GM18951 (cell line): ENCODE results near the gene ADGRG6.
"Not testable (repeated sequence)": the region's sequence is repeated elsewhere in the genome, so short reads cannot be mapped to it uniquely, and the experiment has no call there.

Source experiments
- POLR2A ChIP-seq: IDR thresholded peaks from 4 replicates; pipeline ENCODE4 v1.6.1; 2011; ENCODE audit warnings: mild to moderate bottlenecking; ENCODE audit not compliant: insufficient read length, insufficient read depth; ENCODE audit errors: extremely low read depth
- in situ Hi-C: fragments of 300-500 bp; cut with MboI; formaldehyde crosslinking; loops from one replicate; pipeline ENCODE4 v1.12.0; 2022; ENCODE audit warnings: low sequenced_read_pairs, mixed read lengths, inconsistent platforms; ENCODE audit not compliant: unreplicated experiment

Gene ADGRG6

DNA sequence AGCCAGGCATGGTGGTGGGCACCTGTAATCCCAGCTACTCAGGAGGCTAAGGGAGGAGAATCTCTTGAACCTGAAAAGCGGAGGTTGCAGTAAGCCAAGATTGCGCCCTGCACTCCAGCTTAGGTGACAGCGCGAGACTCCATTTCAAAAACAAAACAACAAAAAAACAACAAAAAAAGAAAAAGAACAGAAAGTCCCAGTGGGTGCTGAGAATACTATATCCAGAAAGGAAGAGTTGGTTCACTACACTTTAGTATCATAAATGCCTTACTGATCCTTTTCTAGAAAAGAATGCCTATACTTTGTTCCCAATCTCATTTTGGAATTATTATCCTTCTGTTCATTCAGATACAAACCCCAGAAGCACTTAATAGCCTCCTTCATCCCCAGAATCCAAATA lies 20.9 kb upstream of the ADGRG6 start:
- in situ Hi-C loops = no loop called here
- no peak for TF ChIP-seq POLR2A

DNA sequence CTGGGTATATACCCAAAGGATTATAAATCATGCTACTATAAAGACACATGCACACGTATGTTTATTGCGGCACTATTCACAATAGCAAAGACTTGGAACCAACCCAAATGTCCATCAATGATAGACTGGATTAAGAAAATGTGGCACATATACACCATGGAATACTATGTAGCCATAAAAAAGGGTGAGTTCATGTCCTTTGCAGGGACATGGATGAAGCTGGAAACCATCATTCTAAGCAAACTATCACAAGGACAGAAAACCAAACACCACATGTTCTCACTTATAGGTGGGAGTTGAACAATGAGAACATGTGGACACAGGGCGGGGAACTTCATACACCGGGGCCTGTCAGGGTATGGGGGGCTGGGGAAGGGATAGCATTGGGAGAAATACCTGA lies 18.7 kb upstream of the ADGRG6 start:
- in situ Hi-C loops = not testable (repeated sequence)

DNA sequence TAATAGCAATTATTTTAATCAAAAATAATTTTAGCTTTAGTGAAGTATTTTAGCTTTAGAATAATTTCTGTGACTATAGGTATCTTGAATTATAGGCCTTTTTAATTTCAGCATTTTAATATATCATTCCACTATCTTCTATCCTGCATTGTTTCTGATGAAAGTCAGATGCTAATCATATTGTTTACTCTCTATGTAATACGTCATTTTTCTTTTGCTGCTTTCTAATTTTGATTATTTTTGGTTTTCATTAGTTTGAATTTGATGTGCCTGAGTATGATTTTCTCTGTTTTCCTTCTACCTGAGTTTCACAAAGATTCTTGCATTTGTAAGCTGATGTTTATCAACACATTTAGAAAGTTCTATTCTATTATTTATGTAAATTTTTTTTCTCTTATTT lies 17.4 kb upstream of the ADGRG6 start:
- in situ Hi-C loops = no loop called here
- no peak for TF ChIP-seq POLR2A

DNA sequence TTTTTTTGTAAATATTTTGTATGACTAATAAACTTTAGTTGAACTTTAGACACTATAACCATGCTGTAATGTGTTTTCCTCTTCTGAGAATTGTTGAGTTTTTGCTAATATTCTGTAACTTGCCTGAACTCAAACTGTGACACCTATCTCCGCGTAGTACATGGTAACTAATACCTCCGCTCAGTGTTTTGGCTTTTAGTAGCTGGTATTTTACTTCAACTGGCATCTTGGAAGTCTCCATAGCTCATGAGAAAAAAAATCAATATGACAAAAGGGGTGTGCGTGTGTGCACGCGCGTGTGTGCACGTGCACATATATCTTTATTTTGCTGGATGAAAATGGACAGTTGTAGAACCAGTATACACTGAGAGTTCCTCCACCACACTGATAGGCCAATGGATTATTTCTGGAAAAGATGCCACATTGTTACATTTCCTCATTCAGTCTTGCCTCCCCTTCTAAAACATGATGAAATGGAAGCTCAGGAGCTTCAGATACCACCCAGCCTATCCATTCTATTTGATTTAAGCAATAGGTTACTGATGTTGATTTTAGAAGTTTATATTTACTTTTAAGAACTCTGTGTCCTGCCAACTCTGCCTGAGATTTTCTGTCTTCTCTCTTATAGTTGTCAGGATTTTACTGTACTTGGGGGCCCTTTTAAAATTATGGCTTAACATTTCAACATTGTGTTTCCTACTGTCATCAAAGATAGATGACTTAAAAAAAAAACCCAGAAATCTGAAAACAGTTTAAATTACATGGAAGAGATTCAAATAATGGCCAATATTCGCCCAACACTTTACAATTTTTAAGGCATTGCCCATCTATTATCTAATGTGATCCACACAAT lies 16.3 kb upstream of the ADGRG6 start:
- no peak for TF ChIP-seq POLR2A
- in situ Hi-C loops = no loop called here

DNA sequence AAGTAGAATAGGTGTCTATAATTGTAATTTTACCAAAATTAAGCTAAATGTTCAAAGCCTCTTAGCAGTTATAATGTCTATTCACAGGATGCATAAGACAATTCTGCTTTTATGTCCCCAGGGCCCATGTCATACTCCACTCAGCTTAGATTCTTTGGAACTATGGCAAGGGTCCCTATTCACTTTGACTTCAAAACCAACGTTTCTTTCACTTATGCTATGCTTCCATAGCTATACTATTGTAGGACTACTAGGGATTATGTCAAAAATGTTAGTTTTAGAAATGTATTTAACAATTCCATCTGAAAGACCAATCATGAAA lies 15.8 kb upstream of the ADGRG6 start:
- in situ Hi-C loops = no loop called here
- TF ChIP-seq POLR2A = no peak

DNA sequence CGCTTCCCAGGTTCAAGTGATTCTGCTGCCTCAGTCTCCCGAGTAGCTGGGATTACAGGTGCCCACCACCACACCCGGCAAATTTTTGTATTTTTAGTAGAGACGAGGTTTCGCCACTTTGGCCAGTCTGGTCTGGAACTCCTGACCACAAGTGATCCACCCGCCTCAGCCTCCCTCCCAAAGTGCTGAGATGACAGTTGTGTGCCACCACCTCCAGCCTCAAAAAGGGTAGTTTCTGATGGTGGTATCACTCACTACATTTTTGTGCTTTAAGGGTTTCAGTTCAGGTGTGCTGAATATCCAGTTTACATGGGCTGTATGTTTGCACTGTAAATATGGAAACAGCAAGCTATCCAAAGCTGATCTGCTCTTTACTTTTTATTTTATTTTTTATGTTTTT lies 12.1 kb upstream of the ADGRG6 start:
- in situ Hi-C loops = no loop called here
- no peak for TF ChIP-seq POLR2A

DNA sequence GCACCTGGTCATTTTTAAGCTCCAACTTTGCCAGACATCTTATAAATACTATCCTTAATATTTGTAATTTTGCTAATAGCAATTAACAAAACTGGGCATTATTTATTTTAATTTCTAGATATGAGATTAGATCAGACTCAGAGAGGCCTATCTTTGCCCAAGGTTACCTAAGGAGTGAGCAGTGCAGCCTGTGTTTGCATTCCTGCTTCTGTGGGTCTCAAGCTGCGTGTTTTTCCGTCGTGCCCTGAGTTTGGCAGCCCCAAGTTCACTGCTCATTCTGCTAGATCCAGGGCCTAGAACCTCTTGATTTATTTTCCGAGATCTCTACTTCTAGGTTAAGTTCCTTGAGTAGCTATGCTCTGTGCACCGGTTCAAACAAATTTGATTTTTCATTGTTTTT lies 11.0 kb upstream of the ADGRG6 start:
- in situ Hi-C loops = no loop called here
- no peak for TF ChIP-seq POLR2A

DNA sequence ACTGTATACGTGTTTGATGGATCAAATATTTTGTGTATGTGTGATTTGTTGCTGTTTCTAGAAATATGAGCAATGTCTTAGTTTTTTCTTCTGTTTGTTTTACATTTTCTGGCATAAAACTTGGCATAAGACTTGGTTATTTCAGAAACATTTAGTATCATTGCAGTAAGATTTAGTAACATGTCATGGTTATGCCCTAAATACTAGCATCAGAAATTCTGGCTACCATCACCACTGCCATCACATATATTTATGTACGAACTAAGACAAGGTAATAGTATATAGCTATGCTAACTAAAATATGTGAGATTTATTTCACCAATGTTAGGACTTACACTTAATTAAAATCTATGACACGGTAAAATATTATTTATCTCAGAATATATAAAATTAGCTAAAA lies 10.3 kb upstream of the ADGRG6 start:
- TF ChIP-seq POLR2A = no peak
- in situ Hi-C loops = no loop called here

DNA sequence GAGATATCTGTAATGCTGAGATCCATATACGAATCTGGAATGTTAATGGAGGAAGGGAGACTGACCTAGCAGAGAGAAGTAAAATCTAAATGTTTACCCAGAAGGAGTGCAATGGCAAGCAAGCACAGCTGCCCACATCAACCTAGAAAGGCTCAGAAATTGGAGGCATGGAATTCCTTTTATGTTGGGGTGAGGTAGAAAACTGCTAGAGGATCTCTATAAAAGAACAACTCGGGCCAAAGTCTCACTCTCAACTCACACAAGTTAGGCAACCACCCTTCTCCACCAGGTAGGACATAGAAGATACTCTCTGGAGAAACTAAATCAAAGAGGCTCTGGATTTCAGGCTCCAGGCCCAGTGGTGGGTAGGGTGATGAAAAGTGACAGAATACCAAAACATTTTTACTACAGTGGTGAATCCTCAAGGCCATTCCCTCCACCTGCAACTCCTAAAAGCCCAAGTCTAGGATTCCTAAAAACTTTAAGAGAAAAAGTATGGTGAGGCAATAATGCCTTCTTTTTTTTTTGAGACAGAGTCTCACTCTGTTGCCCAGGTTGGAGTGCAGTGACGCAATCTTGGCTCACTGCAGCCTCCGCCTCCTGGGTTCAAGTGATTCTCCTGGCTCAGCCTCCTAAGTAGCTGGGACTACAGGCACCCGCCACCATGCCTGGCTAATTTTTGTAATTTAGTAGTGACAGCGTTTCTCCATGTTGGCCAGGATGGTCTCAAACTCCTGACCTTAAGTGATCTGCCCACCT lies 9.5 kb upstream of the ADGRG6 start:
- TF ChIP-seq POLR2A = no peak

DNA sequence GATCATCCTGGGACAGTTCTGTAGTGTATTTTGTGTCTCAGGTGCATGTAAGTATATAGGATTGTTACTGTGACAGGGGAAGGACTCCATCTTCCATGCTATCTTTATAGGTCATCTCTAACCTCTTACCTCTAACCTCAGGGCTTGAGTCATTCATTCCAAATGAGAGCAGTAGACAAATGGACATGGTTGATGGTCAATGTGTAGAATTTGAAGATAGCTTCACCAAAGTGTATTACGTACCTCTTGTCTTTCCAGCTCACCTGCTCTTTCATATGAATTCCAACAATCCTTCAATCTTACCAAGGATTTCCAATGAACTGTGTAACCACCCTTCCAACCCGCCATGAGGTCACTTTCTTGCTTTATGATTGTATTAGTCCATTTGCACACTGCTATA lies 8.7 kb upstream of the ADGRG6 start:
- no peak for TF ChIP-seq POLR2A
- in situ Hi-C loops = no loop called here

More for the DNA sequence above, 9.5 kb upstream of the ADGRG6 start:
- in situ Hi-C loops = no loop called here

DNA sequence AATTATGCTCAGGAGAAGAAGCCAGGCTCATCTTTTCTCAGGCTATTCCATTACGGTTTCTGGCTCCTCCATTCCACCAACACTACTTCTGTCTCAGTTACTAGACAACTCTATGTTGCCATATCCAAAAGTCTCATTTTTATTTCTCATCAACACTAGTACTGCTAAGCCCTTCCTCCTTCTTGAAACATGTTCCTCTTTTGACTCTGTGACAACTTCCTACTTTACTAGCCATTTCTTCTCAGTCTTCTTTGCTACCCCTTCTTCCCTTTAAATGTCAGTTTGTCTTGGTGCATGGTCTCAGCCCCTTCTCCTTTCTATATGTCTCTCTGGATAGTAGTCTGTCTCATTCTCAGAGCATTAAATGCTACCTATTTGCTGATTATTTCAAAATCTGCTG lies 7.1 kb upstream of the ADGRG6 start:
- no peak for TF ChIP-seq POLR2A
- in situ Hi-C loops = no loop called here

DNA sequence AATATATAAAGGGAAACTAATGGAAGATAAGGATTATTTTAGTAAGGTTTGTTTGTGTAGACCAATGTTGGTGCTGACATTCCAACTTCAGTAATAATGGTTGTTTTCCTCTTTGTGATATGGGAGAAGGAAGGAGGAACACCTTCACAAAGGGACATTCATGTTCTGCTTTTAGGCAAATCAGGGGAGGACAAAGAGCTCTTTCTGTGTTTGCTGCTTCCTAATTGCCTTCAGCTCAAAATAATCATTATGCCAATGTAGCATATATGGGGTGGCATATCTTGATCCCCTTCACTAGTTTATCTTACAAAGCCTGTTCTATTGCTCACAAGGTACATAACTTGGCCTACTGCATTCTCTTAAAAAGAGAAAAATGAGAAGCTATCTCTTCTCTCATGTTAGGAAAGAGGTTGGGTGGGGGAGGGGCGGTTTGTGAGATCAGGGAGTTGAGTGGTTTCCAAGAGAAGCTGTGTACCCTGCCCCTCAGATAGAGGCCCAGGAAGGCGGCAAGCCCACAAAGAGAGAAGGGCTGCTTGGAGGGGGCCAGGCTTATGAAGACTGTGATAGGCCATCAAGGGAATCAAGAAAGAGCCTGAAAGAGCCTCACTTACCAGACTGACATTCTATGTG lies 4.7 kb upstream of the ADGRG6 start:
- in situ Hi-C loops = no loop called here
- no peak for TF ChIP-seq POLR2A

DNA sequence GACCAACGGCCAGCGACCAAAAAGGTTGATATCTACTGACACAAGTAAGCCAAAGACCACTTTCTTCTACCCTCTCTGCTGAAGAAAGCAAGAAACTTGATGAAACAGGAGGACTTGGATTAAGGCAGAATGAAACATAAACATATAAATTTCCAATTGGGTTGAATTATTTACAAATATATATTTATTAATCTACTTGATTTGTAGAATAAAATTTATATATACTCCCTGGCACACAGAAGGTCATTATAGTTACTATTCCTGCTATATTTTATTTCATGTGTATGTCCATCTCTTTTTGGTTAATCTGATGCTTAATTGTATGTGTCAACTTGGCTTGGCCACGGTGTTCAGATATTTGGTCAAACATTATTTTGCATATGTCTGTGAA lies 4.2 kb upstream of the ADGRG6 start:
- TF ChIP-seq POLR2A = no peak
- in situ Hi-C loops = no loop called here
